AG20443 (cell line): ENCODE results near the gene MAP4K5.
"Not testable (repeated sequence)": the region's sequence is repeated elsewhere in the genome, so short reads cannot be mapped to it uniquely, and the experiment has no call there.

Source experiments
- DNase-seq: peaks from one replicate; pipeline ENCODE4 v3.0.0; 2012; ENCODE audit warnings: low spot score, mixed read lengths

Gene MAP4K5

GRCh38 chr14:50531595-50532501 is 521 bp downstream of the MAP4K5 start:
- DNase-seq, result peak; percentile 52

- DNase-seq, result no peak
Measured at GRCh38 chr14:50530794-50531365, 1.5 kb downstream of the MAP4K5 start.

GRCh38 chr14:50530358-50530757 is 2.0 kb downstream of the MAP4K5 start:
- DNase-seq, result no peak

GRCh38 chr14:50529288-50530179 is 2.8 kb downstream of the MAP4K5 start:
- no peak for DNase-seq

GRCh38 chr14:50528000-50528399 is 4.4 kb downstream of the MAP4K5 start:
- no peak for DNase-seq

- no peak for DNase-seq
Measured at GRCh38 chr14:50524731-50525515, 7.4 kb downstream of the MAP4K5 start.

- DNase-seq, result no peak
Measured at GRCh38 chr14:50524060-50524459, 8.3 kb downstream of the MAP4K5 start.

- no peak for DNase-seq
Measured at GRCh38 chr14:50523271-50524041, 8.9 kb downstream of the MAP4K5 start.

GRCh38 chr14:50521912-50522341 is 10.4 kb downstream of the MAP4K5 start:
- DNase-seq, result no peak

- DNase-seq, result peak; percentile 73
Measured at GRCh38 chr14:50520947-50521815, 11.2 kb downstream of the MAP4K5 start.

- no peak for DNase-seq
Measured at GRCh38 chr14:50516091-50516490, 16.3 kb downstream of the MAP4K5 start.

GRCh38 chr14:50512463-50512862 is 19.9 kb downstream of the MAP4K5 start:
- no peak for DNase-seq

GRCh38 chr14:50510157-50510556 is 22.2 kb downstream of the MAP4K5 start:
- no peak for DNase-seq

- DNase-seq, result not testable (repeated sequence)
Measured at GRCh38 chr14:50507078-50507477, 25.3 kb downstream of the MAP4K5 start.

- peak; percentile 29 for DNase-seq
Measured at GRCh38 chr14:50501642-50502041, 30.7 kb downstream of the MAP4K5 start.

GRCh38 chr14:50497351-50497750 is 35.0 kb downstream of the MAP4K5 start:
- DNase-seq, result no peak

- DNase-seq, result no peak
Measured at GRCh38 chr14:50489851-50490250, 42.5 kb downstream of the MAP4K5 start.

- no peak for DNase-seq
Measured at GRCh38 chr14:50488521-50488920, 43.8 kb downstream of the MAP4K5 start.

- DNase-seq, result no peak
Measured at GRCh38 chr14:50479041-50479440, 53.3 kb downstream of the MAP4K5 start.

- DNase-seq, result no peak
Measured at GRCh38 chr14:50477760-50478159, 54.6 kb downstream of the MAP4K5 start.
